ENCODE data around the gene PYDC1. TPM values are rescaled to one million over a fixed set of nuclear protein-coding genes. Genes with fewer than 3 reads are reported as not detected.
"Not testable (repeated sequence)": the region's sequence is repeated elsewhere in the genome, so short reads cannot be mapped to it uniquely, and the experiment has no call there.

Gene PYDC1
- total RNA-seq, 1 donor = not detected

DNA sequence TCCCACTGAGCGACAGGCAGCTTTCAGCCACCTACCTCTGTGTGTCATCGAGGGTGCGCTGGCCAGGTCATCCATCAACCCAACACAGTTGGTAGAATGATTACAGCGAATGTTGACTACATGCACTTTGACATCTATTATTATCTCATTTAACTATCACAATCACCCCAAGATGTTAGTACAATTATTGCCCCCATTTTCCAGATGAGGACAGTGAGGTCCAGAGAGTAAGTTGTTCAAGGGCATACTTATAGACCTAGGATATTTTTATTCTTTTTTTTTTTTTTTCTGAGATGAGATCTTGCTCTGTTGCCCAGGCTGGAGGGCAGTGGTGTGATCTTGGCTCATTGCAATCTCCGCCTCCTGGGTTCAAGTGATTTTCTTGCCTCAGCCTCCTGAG lies 34.5 kb upstream of the PYDC1 start:
- Histone ChIP-seq H3K4me2 (ENCODE audit: insufficient read depth, low read length) (no peak overlapping the region), H3K27ac (ENCODE audit: low read depth, low read length) (no peak overlapping the region), H3K4me1 (ENCODE audit: insufficient read depth, low read length) (no peaks in the 10 kb centered on the region), H2AFZ (ENCODE audit: low read length) (no peak overlapping the region), H4K20me1 (ENCODE audit: insufficient read depth, low read length) (no peaks in the 10 kb centered on the region), H3K27me3 (ENCODE audit: insufficient read depth, low read length) (peaks cover 2% of the 10 kb centered on the region), H3K79me2 (ENCODE audit: insufficient read depth, low read length) (no peaks in the 10 kb centered on the region), H3K36me3 (ENCODE audit: insufficient read depth, low read length) (no peaks in the 10 kb centered on the region), H3K4me3 (ENCODE audit: insufficient read depth, low read length) (no peak overlapping the region), H3K9me3 (ENCODE audit: low read depth, low read length) (no peaks in the 10 kb centered on the region)
- DNase-seq (ENCODE audit: insufficient read length, low spot score, missing footprints) = no peak
- TF ChIP-seq, protein P1, sequence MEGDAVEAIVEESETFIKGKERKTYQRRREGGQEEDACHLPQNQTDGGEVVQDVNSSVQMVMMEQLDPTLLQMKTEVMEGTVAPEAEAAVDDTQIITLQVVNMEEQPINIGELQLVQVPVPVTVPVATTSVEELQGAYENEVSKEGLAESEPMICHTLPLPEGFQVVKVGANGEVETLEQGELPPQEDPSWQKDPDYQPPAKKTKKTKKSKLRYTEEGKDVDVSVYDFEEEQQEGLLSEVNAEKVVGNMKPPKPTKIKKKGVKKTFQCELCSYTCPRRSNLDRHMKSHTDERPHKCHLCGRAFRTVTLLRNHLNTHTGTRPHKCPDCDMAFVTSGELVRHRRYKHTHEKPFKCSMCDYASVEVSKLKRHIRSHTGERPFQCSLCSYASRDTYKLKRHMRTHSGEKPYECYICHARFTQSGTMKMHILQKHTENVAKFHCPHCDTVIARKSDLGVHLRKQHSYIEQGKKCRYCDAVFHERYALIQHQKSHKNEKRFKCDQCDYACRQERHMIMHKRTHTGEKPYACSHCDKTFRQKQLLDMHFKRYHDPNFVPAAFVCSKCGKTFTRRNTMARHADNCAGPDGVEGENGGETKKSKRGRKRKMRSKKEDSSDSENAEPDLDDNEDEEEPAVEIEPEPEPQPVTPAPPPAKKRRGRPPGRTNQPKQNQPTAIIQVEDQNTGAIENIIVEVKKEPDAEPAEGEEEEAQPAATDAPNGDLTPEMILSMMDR (IDR thresholded peaks at IDR 0.05; ENCODE audit: extremely low read depth, low read depth, low read length) = no peak

DNA sequence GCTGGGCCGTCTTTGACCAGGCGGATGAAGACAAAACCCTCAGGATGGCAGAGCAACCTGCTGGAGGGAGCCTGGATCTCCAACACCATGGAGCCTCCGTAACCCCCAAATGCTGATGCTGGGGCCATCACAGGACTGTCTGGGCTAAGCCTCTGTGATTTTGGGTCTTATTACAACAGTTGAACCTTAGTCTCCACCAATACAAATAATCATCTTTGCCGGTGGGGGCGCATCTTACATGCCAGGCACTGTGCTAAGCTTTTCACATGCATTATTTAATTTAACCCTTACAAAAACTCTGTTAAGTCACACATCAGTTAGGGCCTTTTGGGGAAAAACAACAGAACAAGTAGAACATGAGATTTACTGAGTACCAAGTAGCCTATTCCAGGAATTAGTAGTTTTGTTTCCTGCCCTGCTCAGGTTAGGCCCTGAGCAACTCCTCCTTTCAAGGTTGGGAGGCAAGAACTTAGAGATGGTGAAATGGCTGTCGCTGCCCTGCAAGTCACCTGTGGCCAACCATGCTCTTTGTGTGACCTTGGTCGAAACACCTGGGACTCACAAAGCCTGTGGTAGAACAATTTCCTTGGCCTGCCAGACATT lies 33.9 kb upstream of the PYDC1 start:
- Histone ChIP-seq H3K4me2 (ENCODE audit: insufficient read depth, low read length) (no peak overlapping the region), H3K27ac (ENCODE audit: low read depth, low read length) (no peak overlapping the region), H3K9me3 (ENCODE audit: low read depth, low read length) (no peaks in the 10 kb centered on the region), H4K20me1 (ENCODE audit: insufficient read depth, low read length) (no peaks in the 10 kb centered on the region), H3K4me1 (ENCODE audit: insufficient read depth, low read length) (no peaks in the 10 kb centered on the region), H2AFZ (ENCODE audit: low read length) (no peak overlapping the region), H3K27me3 (ENCODE audit: insufficient read depth, low read length) (peaks cover 4% of the 10 kb centered on the region), H3K4me3 (ENCODE audit: insufficient read depth, low read length) (no peak overlapping the region), H3K79me2 (ENCODE audit: insufficient read depth, low read length) (no peaks in the 10 kb centered on the region), H3K36me3 (ENCODE audit: insufficient read depth, low read length) (no peaks in the 10 kb centered on the region)
- TF ChIP-seq, protein P1 (IDR thresholded peaks at IDR 0.05; ENCODE audit: extremely low read depth, low read depth, low read length) = no peak
- peak; percentile 63 for DNase-seq (ENCODE audit: insufficient read length, low spot score, missing footprints)

GRCh38 chr16:31248344-31248743 lies 31.4 kb upstream of the PYDC1 start:
- DNase-seq (ENCODE audit: insufficient read length, low spot score, missing footprints) = no peak
- Histone ChIP-seq H3K27ac (ENCODE audit: low read depth, low read length) (no peak overlapping the region), H2AFZ (ENCODE audit: low read length) (no peak overlapping the region), H3K27me3 (ENCODE audit: insufficient read depth, low read length) (peaks cover 10% of the 10 kb centered on the region), H3K9me3 (ENCODE audit: low read depth, low read length) (no peaks in the 10 kb centered on the region), H3K4me3 (ENCODE audit: insufficient read depth, low read length) (no peak overlapping the region), H3K79me2 (ENCODE audit: insufficient read depth, low read length) (no peaks in the 10 kb centered on the region), H3K4me2 (ENCODE audit: insufficient read depth, low read length) (no peak overlapping the region), H3K4me1 (ENCODE audit: insufficient read depth, low read length) (no peaks in the 10 kb centered on the region), H4K20me1 (ENCODE audit: insufficient read depth, low read length) (no peaks in the 10 kb centered on the region), H3K36me3 (ENCODE audit: insufficient read depth, low read length) (no peaks in the 10 kb centered on the region)
- TF ChIP-seq, protein P1 (IDR thresholded peaks at IDR 0.05; ENCODE audit: extremely low read depth, low read depth, low read length) = no peak

DNA sequence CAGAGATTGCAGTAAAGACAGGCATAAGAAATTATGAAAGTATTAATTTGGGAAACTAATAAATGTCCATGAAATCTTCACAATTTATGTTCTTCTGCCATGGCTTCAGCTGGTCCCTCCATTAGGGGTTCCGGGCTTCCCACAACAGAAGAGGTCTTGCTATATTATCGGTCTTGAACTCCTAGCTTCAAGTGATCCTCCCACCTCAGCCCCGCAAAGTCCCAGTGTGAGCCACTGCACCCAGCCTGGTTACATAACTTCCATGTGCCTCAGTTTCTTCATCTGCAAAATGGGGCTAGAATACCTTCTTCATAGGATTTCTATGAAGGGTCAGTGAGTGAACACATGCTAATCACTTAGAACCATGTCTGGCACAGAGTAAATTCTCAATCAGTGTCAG lies 29.4 kb upstream of the PYDC1 start:
- Histone ChIP-seq H3K4me2 (ENCODE audit: insufficient read depth, low read length) (no peak overlapping the region), H3K27ac (ENCODE audit: low read depth, low read length) (no peak overlapping the region), H3K4me3 (ENCODE audit: insufficient read depth, low read length) (no peak overlapping the region), H4K20me1 (ENCODE audit: insufficient read depth, low read length) (no peaks in the 10 kb centered on the region), H3K9me3 (ENCODE audit: low read depth, low read length) (no peaks in the 10 kb centered on the region), H2AFZ (ENCODE audit: low read length) (no peak overlapping the region), H3K4me1 (ENCODE audit: insufficient read depth, low read length) (no peaks in the 10 kb centered on the region), H3K79me2 (ENCODE audit: insufficient read depth, low read length) (no peaks in the 10 kb centered on the region), H3K36me3 (ENCODE audit: insufficient read depth, low read length) (no peaks in the 10 kb centered on the region), H3K27me3 (ENCODE audit: insufficient read depth, low read length) (peaks cover 10% of the 10 kb centered on the region)
- TF ChIP-seq, protein P1 (IDR thresholded peaks at IDR 0.05; ENCODE audit: extremely low read depth, low read depth, low read length) = no peak
- DNase-seq (ENCODE audit: insufficient read length, low spot score, missing footprints) = no peak

GRCh38 chr16:31245598-31245997 lies 28.7 kb upstream of the PYDC1 start:
- H4K20me1 ChIP-seq (ENCODE audit: insufficient read depth, low read length); H2AFZ ChIP-seq (ENCODE audit: low read length); DNase-seq (ENCODE audit: insufficient read length, low spot score, missing footprints); H3K9me3 ChIP-seq (ENCODE audit: low read depth, low read length); H3K4me1 ChIP-seq (ENCODE audit: insufficient read depth, low read length); H3K27ac ChIP-seq (ENCODE audit: low read depth, low read length); H3K4me2 ChIP-seq (ENCODE audit: insufficient read depth, low read length); H3K4me3 ChIP-seq (ENCODE audit: insufficient read depth, low read length); H3K79me2 ChIP-seq (ENCODE audit: insufficient read depth, low read length); H3K36me3 ChIP-seq (ENCODE audit: insufficient read depth, low read length): not testable (repeated sequence)
- H3K27me3 ChIP-seq (ENCODE audit: insufficient read depth, low read length) = peaks cover 10% of the 10 kb centered on the region

All from osteoblast (primary cell).